ENCODE results near the gene AGO1.

- TF ChIP-seq EZH2 (IDR thresholded peaks at IDR 0.05; ENCODE audit: borderline replicate concordance, insufficient read depth, low read depth, low read length, poor library complexity, severe bottlenecking) (no peak), CTCF (IDR thresholded peaks at IDR 0.05) (no peak)
Observed at GRCh38 chr1:35945327-35945726, 62.3 kb downstream of the AGO1 start.
